ENCODE measurements around the gene MLF2.
"Not testable (repeated sequence)": the region's sequence is repeated elsewhere in the genome, so short reads cannot be mapped to it uniquely, and the experiment has no call there.

The MLF2 gene

DNA sequence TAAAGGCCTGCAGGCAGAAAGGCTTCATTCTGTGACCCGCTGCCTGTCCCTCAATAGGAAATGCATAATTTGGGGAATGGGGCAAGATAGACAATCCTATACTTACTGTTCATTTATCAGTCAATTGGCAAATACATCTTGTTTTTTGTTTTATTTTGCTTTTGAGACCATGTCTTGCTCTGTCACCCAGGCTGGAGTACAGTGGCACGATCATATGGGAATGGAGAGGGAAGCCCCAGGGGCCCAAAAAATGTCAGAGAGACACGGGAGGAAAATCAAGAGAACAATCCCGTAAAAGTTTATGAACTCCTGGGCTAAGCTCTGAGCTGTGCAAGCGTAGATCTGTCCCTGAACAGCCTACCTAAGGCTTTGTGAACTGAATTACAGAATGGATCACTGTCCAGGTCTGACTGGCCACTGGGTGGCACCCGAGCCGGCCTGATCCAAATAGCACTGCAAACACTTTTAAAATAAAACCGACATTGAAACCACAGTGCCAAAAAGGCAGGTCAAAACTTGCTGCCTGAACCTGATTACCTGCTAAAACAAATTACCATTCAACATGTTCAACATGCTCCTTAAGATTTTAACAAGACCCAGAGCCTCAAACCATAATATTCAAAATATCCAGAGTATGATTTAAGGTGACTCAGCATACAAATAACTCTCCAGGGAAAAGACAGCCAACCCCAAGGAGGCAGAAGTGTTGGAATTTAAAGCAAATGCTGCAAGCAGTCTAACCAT lies 17.3 kb downstream of the MLF2 start:
- in situ Hi-C loops (cut with MboI; ENCODE audit: low sequenced_read_pairs), result no loop called here

DNA sequence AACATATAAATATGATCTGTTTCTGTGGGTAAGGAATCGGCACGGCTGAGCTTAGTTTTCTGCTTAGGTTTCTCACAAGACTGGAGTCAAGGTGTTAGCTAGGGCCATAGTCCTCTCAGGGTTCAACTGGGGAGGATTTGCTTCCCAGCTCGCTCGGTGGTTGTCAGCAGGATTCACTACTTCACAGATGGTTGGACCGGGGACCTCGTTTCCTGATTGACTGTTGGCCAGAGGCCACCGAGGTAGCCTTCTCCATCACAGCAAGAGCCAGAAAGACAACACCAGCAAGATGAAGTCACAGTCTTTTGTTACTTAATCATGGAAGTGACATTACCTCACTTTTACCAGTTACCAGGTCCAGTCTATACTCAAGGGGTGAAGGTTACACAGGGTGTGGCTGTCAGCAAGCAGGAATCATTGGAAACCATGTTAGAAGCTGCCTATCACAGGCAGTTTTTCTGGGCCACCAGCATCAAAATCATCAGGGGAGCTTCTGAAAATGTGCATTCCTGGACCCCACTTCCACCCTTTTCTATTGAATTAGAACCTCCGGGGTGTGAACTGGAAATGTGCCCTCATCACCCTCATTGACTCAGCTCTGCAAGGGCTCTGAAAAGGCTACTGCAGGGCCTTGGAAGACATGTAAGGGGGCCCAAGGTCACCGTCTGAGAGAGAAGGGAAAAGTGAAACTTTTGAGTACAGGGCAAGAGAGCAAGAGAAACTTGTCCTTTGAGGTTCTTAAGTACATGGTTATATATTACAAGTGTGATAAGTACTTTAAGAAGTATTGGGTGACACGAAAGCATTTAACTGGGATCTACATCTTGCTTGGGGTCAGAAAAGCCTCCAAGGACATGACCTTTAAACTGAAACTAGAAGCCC lies 18.2 kb downstream of the MLF2 start:
- in situ Hi-C loops (cut with MboI; ENCODE audit: low sequenced_read_pairs), result no loop called here

DNA sequence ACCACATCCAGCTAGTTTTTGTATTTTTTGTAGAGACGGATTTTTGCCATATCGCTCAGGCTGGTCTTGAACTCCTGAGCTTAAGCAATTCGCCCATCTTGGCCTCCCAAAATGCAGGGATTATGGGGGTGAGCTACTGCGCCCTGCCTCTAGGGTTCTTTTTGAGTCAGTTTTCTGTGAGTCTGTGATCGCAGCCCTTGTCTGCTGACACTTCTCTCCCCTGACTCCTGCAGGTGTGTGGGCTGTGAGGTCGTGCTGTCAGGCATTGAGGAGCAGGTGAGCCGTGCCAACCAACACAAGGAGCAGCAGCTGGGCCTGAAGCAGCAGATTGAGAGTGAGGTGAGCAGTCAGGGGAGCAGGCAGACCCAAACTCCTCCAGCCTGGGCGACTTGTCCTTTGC lies 22.8 kb downstream of the MLF2 start:
- in situ Hi-C loops (cut with MboI; ENCODE audit: low sequenced_read_pairs), result no loop called here

DNA sequence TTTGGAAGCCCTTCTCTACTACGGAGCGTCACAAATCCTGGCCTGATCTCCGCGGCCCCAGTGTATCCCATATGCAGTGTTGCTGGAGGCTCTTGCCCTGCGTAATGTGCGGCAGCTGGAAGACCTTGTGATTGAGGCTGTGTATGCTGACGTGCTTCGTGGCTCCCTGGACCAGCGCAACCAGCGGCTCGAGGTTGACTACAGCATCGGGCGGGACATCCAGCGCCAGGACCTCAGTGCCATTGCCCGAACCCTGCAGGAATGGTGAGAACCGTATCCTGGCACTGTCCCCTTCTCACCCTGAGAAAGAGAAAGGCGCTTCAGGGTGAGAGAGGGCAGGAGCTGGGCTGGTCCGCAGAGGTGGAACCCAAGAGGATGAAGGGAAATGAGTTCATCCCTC lies 23.8 kb downstream of the MLF2 start:
- in situ Hi-C loops (cut with MboI; ENCODE audit: low sequenced_read_pairs), result no loop called here

GRCh38 chr12:6725350-6725749 lies 27.6 kb downstream of the MLF2 start:
- in situ Hi-C loops (cut with MboI; ENCODE audit: low sequenced_read_pairs), result no loop called here

GRCh38 chr12:6724409-6724797 lies 28.5 kb downstream of the MLF2 start:
- in situ Hi-C loops (cut with MboI; ENCODE audit: low sequenced_read_pairs), result no loop called here

- in situ Hi-C loops (cut with MboI; ENCODE audit: low sequenced_read_pairs), result no loop called here
Measured at GRCh38 chr12:6723607-6724408, 29.1 kb downstream of the MLF2 start, which contains the start of gene COPS7A. COPS7A (plus strand) TSS chr12:6724046; CDS start chr12:6724657, 611 bp downstream.

DNA sequence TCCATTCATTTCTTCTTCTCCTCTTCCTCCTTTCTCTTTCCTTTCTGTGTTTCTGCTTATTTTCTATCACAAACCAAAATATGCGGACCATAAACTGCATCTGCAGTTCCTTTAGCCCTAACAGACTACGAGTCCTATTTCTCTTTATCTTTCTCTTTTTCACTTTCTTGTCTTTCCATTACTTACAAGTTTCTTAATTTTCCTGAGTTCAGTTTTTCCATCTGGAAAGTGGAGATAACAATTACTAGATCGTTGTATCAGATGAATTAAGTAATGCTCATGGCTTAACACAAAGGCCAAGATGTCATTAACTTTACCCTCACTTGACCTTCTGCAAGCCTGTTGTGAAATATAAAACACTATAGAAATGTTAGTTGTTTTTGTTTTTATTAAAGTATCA lies 30.1 kb downstream of the MLF2 start:
- in situ Hi-C loops (cut with MboI; ENCODE audit: low sequenced_read_pairs), result no loop called here

DNA sequence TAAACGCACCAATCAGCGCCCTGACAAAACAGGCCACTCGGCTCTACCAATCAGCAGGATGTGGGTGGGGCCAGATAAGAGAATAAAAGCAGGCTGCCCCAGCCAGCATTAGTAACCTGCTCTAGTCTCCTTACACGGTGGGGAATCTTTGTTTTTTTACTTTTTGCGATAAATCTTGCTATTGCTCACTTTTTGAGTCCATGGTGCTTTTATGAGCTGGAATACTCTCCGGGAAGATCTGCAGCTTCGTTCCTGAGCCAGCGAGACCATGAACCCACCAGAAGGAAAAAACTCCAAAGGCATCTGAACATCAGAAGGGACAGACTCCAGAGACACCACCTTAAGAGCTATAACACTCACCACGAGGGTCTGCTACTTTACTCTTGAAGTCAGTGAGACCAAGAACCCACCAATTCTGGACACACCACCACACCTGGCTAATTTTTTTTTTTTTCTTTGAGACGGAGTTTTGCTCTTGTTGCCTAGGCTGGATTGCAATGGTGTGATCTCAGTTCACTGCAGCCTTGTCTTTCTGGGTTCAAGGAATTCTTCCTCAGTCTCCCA lies 36.0 kb downstream of the MLF2 start:
- in situ Hi-C loops (cut with MboI; ENCODE audit: low sequenced_read_pairs), result no loop called here

GRCh38 chr12:6716031-6716873 lies 36.7 kb downstream of the MLF2 start:
- in situ Hi-C loops (cut with MboI; ENCODE audit: low sequenced_read_pairs), result not testable (repeated sequence)

DNA sequence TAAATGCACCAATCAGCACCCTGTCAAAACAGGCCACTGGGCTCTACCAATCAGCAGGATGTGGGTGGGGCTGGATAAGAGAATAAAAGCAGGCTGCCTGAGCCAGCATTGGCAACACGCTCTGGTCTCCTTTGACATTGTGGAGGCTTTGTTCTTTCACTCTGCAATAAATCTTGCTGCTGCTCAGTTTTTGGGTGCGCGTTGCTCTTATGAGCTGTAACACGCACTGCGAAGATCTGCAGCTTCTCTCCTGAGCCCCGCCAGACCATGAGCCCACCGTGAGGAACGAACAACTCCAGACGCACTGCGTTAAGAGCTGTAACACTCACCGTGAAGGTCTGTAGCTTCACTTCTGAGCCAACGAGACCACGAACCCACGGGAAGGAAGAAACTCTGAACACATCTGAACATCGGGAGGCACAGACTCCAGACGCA lies 44.0 kb downstream of the MLF2 start:
- in situ Hi-C loops (cut with MboI; ENCODE audit: low sequenced_read_pairs), result no loop called here

GRCh38 chr12:6708351-6708750 lies 44.6 kb downstream of the MLF2 start:
- in situ Hi-C loops (cut with MboI; ENCODE audit: low sequenced_read_pairs), result not testable (repeated sequence)

DNA sequence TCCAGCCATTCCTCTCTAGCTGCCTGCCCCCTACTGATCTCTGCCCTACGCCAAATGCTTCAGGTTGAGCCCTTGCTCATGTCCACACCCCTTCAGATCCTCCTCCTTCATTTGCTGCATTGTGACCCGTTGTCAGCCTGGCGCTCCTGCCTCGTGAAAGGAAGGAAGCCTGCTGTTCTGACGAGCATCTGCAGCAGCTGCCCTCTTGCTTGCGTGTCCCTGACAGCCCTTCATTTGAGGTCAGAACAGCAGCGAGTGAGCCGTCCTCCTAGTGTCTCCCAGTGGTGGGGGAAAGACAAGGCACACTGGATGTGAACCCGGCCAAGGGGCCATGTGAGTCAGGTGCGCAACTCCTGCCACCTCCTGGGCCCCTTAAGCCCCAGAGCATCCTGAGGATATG lies 49.3 kb downstream of the MLF2 start:
- in situ Hi-C loops (cut with MboI; ENCODE audit: low sequenced_read_pairs), result no loop called here

- in situ Hi-C loops (cut with MboI; ENCODE audit: low sequenced_read_pairs), result no loop called here
Measured at GRCh38 chr12:6701078-6701768, 51.7 kb downstream of the MLF2 start.

GRCh38 chr12:6700646-6701051 lies 52.3 kb downstream of the MLF2 start, which contains the start of gene PIANP:
PIANP (minus strand) TSS chr12:6700815; CDS start chr12:6698061, 2,754 bp downstream.
- in situ Hi-C loops (cut with MboI; ENCODE audit: low sequenced_read_pairs), result no loop called here

- in situ Hi-C loops (cut with MboI; ENCODE audit: low sequenced_read_pairs), result no loop called here
Measured at GRCh38 chr12:6699989-6700645, 52.8 kb downstream of the MLF2 start.

- in situ Hi-C loops (cut with MboI; ENCODE audit: low sequenced_read_pairs), result no loop called here
Measured at GRCh38 chr12:6699259-6699988, 53.5 kb downstream of the MLF2 start.
